IPS-20b (cell line): ENCODE results near the gene DEPDC5.
A peak's percentile ranks its signal among the peaks of the same experiment; 100 is the strongest.
"Not testable (repeated sequence)": the region's sequence is repeated elsewhere in the genome, so short reads cannot be mapped to it uniquely, and the experiment has no call there.

ENCODE experiments used
- H3K27ac ChIP-seq: one replicate; pipeline ENCODE4 v1.5.1; 2013; ENCODE audit warnings: low read length
- H3K27me3 ChIP-seq: 2 replicates; pipeline ENCODE4 v1.6.1; 2013; ENCODE audit warnings: mild to moderate bottlenecking, low read length, inconsistent platforms; ENCODE audit not compliant: insufficient read depth
- H3K36me3 ChIP-seq: 2 replicates; pipeline ENCODE4 v1.6.1; 2013; ENCODE audit warnings: low read depth, mild to moderate bottlenecking, inconsistent platforms, low read length, moderate library complexity; ENCODE audit not compliant: insufficient read depth
- H3K4me1 ChIP-seq: 2 replicates; pipeline ENCODE4 v1.6.1; 2013; ENCODE audit warnings: mild to moderate bottlenecking, control low read depth, inconsistent platforms, low read length, moderate library complexity; ENCODE audit not compliant: insufficient read depth
- H3K4me3 ChIP-seq: 2 replicates; pipeline ENCODE4 v1.5.1; 2013; ENCODE audit warnings: mild to moderate bottlenecking, low read length, inconsistent platforms
- H3K9ac ChIP-seq: 2 replicates; pipeline ENCODE4 v1.6.1; 2013; ENCODE audit warnings: low read depth, mild to moderate bottlenecking, inconsistent platforms, low read length, moderate library complexity
- H3K9me3 ChIP-seq: 2 replicates; pipeline ENCODE4 v1.6.1; 2013; ENCODE audit warnings: mild to moderate bottlenecking, low read depth, low read length, inconsistent platforms; ENCODE audit not compliant: insufficient read depth

The DEPDC5 gene

GRCh38 chr22:31734512-31734911, 19.3 kb upstream of the DEPDC5 start:
- Histone ChIP-seq H3K27ac (no peak overlapping the region), H3K36me3 (peaks cover 63% of the 10 kb centered on the region)

GRCh38 chr22:31736458-31736857, 17.4 kb upstream of the DEPDC5 start:
- H3K9ac ChIP-seq, result no peak overlapping the region
- no peak overlapping the region for H3K27ac ChIP-seq
- H3K9me3 ChIP-seq, result no peaks in the 10 kb centered on the region
- no peaks in the 10 kb centered on the region for H3K4me1 ChIP-seq
- peaks cover 76% of the 10 kb centered on the region for H3K36me3 ChIP-seq
- no peak overlapping the region for H3K4me3 ChIP-seq
- no peaks in the 10 kb centered on the region for H3K27me3 ChIP-seq

More at GRCh38 chr22:31734512-31734911, 19.3 kb upstream of the DEPDC5 start:
- Histone ChIP-seq H3K27me3 (no peaks in the 10 kb centered on the region), H3K9me3 (no peaks in the 10 kb centered on the region), H3K4me1 (no peaks in the 10 kb centered on the region), H3K9ac (no peak overlapping the region), H3K4me3 (no peak overlapping the region)

DNA sequence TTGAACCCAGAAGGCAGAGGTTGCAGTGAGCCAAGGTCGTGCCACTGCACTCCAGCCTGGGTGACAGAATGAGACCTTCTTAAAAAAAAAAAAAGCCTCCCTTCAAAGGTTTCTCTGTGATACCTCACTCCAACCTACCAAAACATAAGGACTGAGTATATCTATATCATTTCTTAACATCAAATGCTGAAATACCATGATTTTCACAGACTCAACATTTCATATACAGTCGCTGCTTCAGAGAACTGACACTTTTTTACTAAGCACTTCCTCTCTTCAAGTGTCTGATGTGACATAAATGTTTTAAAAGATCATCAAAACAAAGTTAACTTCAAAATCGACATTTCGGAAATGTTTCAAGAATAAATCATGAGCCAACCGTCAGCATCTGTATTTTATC, 15.9 kb upstream of the DEPDC5 start:
- Histone ChIP-seq H3K9ac (no peak overlapping the region), H3K9me3 (no peaks in the 10 kb centered on the region), H3K4me3 (no peak overlapping the region), H3K36me3 (peaks cover 77% of the 10 kb centered on the region), H3K27me3 (no peaks in the 10 kb centered on the region), H3K4me1 (no peaks in the 10 kb centered on the region), H3K27ac (no peak overlapping the region)

DNA sequence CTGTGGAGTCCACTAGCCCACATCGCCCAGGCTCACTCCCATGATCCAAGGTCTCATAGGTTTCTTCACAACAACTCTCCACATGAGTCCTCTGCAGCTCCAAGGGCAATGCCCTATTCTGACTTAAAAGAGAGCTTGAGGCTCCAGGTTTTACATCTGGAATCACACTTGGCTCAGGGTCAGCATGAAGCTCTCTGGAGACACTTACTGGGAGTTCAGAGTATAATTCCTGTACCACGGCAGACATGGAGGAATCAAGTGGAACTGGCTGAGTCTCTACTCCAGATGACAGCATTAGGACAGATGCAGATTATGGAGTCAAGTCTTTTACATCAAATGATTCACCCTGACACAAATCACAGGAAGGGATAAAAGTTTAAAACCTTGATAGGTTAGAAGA, 15.3 kb upstream of the DEPDC5 start:
- Histone ChIP-seq H3K27ac (no peak overlapping the region), H3K4me3 (no peak overlapping the region), H3K9ac (no peak overlapping the region), H3K27me3 (no peaks in the 10 kb centered on the region), H3K36me3 (peaks cover 77% of the 10 kb centered on the region), H3K4me1 (no peaks in the 10 kb centered on the region), H3K9me3 (no peaks in the 10 kb centered on the region)

DNA sequence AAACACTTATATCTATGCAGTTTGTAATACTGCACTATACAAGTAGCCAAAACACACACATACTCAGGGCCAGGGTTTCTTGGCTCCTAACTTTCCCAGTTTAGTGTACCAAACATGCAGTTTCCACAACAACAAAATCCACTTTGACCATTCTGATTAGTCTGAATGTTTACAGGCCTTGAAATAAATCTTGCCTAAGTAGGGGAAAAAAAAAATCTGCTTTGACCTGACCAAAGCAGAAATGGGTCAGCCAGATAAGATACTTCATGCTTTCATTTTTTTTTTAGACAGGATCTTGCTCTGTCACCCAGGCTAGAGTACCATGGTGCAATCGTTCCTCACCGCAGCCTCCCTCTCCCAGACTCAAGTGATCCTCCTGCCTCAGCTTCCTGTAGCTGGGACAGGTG, 14.0 kb upstream of the DEPDC5 start:
- H3K4me3 ChIP-seq, result no peak overlapping the region
- peaks cover 73% of the 10 kb centered on the region for H3K36me3 ChIP-seq
- H3K27ac ChIP-seq, result no peak overlapping the region
- no peaks in the 10 kb centered on the region for H3K4me1 ChIP-seq
- H3K9ac ChIP-seq, result no peak overlapping the region
- no peaks in the 10 kb centered on the region for H3K9me3 ChIP-seq
- no peaks in the 10 kb centered on the region for H3K27me3 ChIP-seq

DNA sequence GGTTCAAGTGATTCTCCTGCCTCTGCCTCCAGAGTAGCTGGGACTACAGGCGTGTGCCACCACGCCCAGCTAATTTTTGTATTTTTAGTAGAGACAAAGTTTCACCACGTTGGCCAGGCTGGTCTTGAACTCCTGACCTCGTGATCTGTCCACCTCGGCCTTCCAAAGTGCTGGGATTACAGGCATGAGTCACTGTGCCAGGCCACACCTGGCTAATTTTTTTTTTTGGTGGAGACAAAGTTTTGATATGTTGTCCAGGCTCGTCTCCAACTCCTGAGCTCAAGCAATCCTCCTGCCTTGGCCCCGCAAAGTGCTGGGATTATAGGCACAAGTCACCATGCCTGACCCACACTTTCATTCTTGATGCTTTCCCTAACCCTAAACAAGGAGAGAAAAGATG, 13.5 kb upstream of the DEPDC5 start:
- not testable (repeated sequence) for H3K9me3 ChIP-seq, H3K4me1 ChIP-seq, H3K4me3 ChIP-seq, H3K9ac ChIP-seq, H3K27ac ChIP-seq, H3K27me3 ChIP-seq
- peaks cover 72% of the 10 kb centered on the region for H3K36me3 ChIP-seq

GRCh38 chr22:31742115-31742514, 11.7 kb upstream of the DEPDC5 start:
- Histone ChIP-seq H3K36me3 (peaks cover 69% of the 10 kb centered on the region), H3K4me1 (0 out of 2 replicates have a peak, but pooled peaks cover 2% of the 10 kb centered on the region), H3K9me3 (no peaks in the 10 kb centered on the region), H3K27me3 (no peaks in the 10 kb centered on the region), H3K27ac (no peak overlapping the region), H3K4me3 (no peak overlapping the region), H3K9ac (no peak overlapping the region)

DNA sequence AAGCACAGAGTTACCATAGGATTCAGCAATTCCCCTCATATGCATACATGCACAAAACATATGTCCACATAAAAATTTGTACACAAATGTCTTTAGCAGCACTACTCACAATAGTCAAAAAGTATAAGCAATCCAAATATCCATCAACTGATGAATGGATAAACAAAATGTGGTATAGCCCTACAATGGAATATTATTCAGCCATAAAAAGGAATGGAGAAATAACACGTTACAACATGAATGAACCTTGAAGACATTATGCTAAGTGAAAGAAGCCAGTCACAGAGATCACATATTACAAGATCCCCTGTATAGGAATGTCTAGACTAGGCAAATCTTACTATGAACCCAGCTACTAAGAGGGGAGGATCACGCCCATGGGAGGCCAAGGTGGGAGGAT, 11.1 kb upstream of the DEPDC5 start:
- H3K4me1 ChIP-seq, result peaks cover 6% of the 10 kb centered on the region; the same call in 1 of the 2 replicates
- H3K9me3 ChIP-seq, result no peaks in the 10 kb centered on the region
- no peak overlapping the region for H3K4me3 ChIP-seq
- H3K36me3 ChIP-seq, result peaks cover 63% of the 10 kb centered on the region
- no peak overlapping the region for H3K9ac ChIP-seq
- no peaks in the 10 kb centered on the region for H3K27me3 ChIP-seq
- no peak overlapping the region for H3K27ac ChIP-seq

DNA sequence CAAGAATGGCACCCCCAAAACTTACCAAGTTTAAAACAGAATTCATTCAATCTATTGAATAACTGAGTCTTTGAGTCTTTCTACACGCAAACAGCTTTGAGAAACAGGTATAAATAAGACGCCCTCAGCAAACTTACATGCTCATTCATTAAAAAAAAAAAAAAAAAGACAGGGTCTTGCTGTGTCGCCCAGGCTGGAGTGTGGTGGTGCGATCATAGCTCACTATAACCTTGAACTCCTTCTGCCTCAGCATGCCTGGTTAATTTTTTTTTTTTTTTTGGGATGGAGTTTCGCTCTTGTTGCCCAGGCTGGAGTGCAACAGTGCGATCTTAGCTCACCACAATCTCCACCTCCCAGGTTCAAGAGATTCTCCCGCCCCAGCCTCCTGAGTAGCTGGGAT, 9.9 kb upstream of the DEPDC5 start:
- Histone ChIP-seq H3K4me3 (no peak overlapping the region), H3K9me3 (no peaks in the 10 kb centered on the region), H3K27ac (no peak overlapping the region), H3K36me3 (peaks cover 52% of the 10 kb centered on the region), H3K27me3 (no peaks in the 10 kb centered on the region), H3K9ac (no peak overlapping the region), H3K4me1 (peaks cover 16% of the 10 kb centered on the region; the same call in 1 of the 2 replicates)

- peak overlapping the region; percentile 41 for H3K27ac ChIP-seq
- peak overlapping the region; percentile 93 for H3K4me3 ChIP-seq
- peaks cover 27% of the 10 kb centered on the region for H3K36me3 ChIP-seq
These were observed 6.4 kb upstream of the DEPDC5 start for GRCh38 chr22:31747441-31747840.

DNA sequence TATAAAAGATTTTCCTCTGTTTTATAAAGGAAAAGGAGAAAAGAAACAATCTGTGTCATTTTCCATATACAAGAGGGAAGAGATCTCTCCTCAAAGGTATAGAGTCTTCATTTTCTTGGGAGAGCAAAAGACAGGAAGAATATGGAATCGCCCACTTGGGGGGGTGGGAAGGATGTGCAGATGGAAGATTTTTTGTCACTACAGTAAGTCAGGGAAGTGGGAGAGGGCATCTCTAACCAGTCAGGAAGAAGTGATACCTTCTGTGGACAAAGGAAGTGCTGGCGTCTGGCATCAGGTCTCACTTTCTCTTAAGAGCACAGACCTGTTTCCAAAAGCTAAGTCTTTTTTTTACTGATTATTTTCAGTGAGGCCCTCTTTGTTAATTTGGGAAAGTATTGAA, 5.3 kb upstream of the DEPDC5 start:
- Histone ChIP-seq H3K9me3 (no peaks in the 10 kb centered on the region), H3K9ac (peak overlapping the region; percentile 99), H3K27ac (peak overlapping the region; percentile 41), H3K4me1 (peaks cover 25% of the 10 kb centered on the region; the same call in 1 of the 2 replicates), H3K4me3 (peak overlapping the region; percentile 93), H3K36me3 (peaks cover 18% of the 10 kb centered on the region; the same call in 1 of the 2 replicates), H3K27me3 (no peaks in the 10 kb centered on the region)

More at GRCh38 chr22:31747441-31747840, 6.4 kb upstream of the DEPDC5 start:
- Histone ChIP-seq H3K9ac (peak overlapping the region; percentile 99), H3K4me1 (peaks cover 21% of the 10 kb centered on the region; the same call in 1 of the 2 replicates), H3K9me3 (no peaks in the 10 kb centered on the region), H3K27me3 (no peaks in the 10 kb centered on the region)

DNA sequence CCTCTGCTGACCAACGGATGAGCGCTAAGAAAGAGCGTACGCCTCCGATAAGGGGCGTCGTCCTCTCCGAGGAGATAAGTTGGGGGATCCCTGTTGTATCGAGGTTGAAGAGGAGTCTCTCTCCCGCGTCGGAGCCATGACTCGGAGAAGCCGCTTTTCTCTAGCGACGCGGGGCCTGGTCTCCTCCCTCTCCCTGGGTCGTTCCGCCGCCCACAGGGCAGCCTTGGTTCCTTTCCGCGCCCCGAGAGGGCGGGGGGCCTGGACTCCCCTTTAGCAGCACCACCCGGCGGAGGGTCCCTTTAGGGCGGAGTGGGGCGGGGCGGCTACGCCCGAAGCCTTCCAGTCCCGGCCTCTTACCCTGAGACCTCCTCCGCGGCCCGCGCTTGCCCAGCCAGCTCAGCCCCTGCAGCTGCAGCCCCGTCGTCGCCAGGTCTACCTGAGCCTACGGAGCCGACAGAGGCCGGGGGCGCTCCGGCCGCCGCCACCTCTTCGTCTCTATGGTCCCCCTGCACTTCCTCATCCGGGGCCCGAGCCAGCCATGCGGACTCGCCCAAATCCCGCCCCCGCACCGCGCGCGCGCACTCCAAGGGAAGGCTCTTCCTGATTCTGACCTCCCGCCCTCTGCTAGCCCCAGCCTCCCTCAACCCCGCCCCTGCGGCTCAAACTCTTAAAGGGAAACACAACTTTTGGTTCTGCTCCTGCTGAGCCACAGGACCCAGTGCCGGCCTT, 4.0 kb upstream of the DEPDC5 start, which contains the start of gene PRR14L:
TSS of gene PRR14L (minus strand) at position 497 of the 729 bp plus-strand sequence. CDS start 11,272 bp downstream, outside the sequence.
- Histone ChIP-seq H3K9me3 (no peaks in the 10 kb centered on the region), H3K9ac (peak within 1 kb of the TSS; percentile 99), H3K4me3 (peak within 1 kb of the TSS; percentile 93), H3K27ac (peak within 1 kb of the TSS; percentile 83), H3K36me3 (peaks cover 10% of the 10 kb centered on the region; the same call in 1 of the 2 replicates), H3K27me3 (no peaks in the 10 kb centered on the region), H3K4me1 (peaks cover 25% of the 10 kb centered on the region; the same call in 1 of the 2 replicates)
